SK-N-MC (cell line): ENCODE measurements around the gene BCAS3.

Source experiments
- FOXP2 ChIP-seq: optimal IDR thresholded peaks from 2 replicates; pipeline ENCODE3; 2011; ENCODE audit warnings: mild to moderate bottlenecking, moderate library complexity; ENCODE audit not compliant: insufficient read depth; ENCODE audit errors: extremely low read length, control extremely low read depth
- POLR2AphosphoS5 ChIP-seq: IDR thresholded peaks from 2 replicates; pipeline ENCODE4 v1.6.1; 2012; ENCODE audit warnings: mild to moderate bottlenecking, low read depth, low read length, borderline replicate concordance

GRCh38 chr17:61144617-61145564 lies 467.2 kb downstream of the BCAS3 start:
- TF ChIP-seq POLR2AphosphoS5, result no peak
- TF ChIP-seq FOXP2, result no peak
